Measurements from ENCODE around the gene CNTRL. TPM values are rescaled to one million over a fixed set of nuclear protein-coding genes. Genes with fewer than 3 reads are reported as not detected.

CNTRL gene
- total RNA-seq, 1 experiment from 2014 or later = 18.9 TPM

DNA sequence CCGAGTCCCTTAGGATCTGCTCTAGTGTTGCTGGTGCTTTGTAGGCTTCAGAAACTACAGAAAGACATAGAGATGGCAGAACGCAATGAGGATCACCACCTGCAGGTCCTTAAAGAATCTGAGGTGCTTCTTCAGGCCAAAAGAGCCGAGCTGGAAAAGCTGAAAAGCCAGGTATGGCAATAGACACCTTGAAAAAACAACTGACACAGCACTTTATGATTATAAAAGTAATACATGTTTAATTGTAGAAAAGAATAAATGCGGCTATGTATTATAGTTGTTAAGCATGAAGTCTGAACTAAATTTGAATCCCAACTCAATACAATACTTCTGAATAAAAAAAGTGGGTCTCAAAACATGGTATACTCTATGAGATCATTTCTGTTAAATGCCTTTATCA is 83.2 kb downstream of the CNTRL start:
- Mint-ChIP-seq H3K27ac (ENCODE audit: low read depth, unreplicated experiment) (no peak overlapping the region), H3K4me1 (ENCODE audit: insufficient read depth, unreplicated experiment) (peaks cover 20% of the 10 kb centered on the region), H3K9me3 (ENCODE audit: unreplicated experiment) (no peaks in the 10 kb centered on the region), H3K36me3 (ENCODE audit: insufficient read depth, unreplicated experiment) (peaks cover 26% of the 10 kb centered on the region), H3K4me3 (ENCODE audit: unreplicated experiment) (no peak overlapping the region), H3K27me3 (ENCODE audit: insufficient read depth, unreplicated experiment) (no peaks in the 10 kb centered on the region)
- no TSS peak for BruUV-seq (replicated peaks)
- DNase-seq (ENCODE audit: unreplicated experiment) = no peak
- TF ChIP-seq, protein P1, sequence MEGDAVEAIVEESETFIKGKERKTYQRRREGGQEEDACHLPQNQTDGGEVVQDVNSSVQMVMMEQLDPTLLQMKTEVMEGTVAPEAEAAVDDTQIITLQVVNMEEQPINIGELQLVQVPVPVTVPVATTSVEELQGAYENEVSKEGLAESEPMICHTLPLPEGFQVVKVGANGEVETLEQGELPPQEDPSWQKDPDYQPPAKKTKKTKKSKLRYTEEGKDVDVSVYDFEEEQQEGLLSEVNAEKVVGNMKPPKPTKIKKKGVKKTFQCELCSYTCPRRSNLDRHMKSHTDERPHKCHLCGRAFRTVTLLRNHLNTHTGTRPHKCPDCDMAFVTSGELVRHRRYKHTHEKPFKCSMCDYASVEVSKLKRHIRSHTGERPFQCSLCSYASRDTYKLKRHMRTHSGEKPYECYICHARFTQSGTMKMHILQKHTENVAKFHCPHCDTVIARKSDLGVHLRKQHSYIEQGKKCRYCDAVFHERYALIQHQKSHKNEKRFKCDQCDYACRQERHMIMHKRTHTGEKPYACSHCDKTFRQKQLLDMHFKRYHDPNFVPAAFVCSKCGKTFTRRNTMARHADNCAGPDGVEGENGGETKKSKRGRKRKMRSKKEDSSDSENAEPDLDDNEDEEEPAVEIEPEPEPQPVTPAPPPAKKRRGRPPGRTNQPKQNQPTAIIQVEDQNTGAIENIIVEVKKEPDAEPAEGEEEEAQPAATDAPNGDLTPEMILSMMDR (IDR thresholded peaks at IDR 0.05; ENCODE audit: unreplicated experiment) = no peak
- intact Hi-C loops (cut with micrococcal nuclease) = loop anchor here (5.0 kb wide), 1 partner anchor 36 kb away; no protein-coding TSS in a partner anchor
- POLR2A ChIA-PET = interaction anchor here (0.6 to 2.3 kb wide), 4 partner anchors 11 to 216 kb away, joined by 3 to 8 read pairs (median 6); no protein-coding TSS in a partner anchor
- CTCF ChIA-PET = interaction anchor here (0.6 to 1.3 kb wide), 4 partner anchors 11 to 199 kb away, joined by 3 to 4 read pairs (median 3); no protein-coding TSS in a partner anchor

DNA sequence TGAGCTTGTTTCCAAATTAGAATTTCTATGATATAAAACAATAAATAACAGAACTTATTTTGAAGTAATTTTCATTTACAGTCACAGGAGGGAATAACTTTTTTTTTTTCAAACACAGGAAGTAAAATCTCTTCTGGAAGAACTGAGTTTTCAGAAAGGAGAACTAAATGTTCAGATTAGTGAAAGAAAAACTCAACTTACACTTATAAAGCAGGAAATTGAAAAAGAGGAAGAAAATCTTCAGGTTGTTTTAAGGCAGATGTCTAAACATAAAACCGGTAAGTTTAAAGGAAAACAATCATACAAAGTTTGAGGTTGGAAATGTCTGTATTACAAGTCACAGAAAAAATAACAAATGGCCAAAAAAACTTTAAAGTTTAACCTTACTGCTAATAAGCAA is 85.3 kb downstream of the CNTRL start:
- TF ChIP-seq, protein P1 (IDR thresholded peaks at IDR 0.05; ENCODE audit: unreplicated experiment) = no peak
- intact Hi-C loops (cut with micrococcal nuclease) = no loop called here
- POLR2A ChIA-PET = interaction anchor here (0.6 to 2.3 kb wide), 4 partner anchors 8 to 86 kb away, joined by 3 to 7 read pairs (median 4); no protein-coding TSS in a partner anchor
- no peak overlapping the region for H3K4me3 Mint-ChIP-seq (ENCODE audit: unreplicated experiment)
- H3K4me1 Mint-ChIP-seq (ENCODE audit: insufficient read depth, unreplicated experiment) = peaks cover 7% of the 10 kb centered on the region
- H3K27me3 Mint-ChIP-seq (ENCODE audit: insufficient read depth, unreplicated experiment) = no peaks in the 10 kb centered on the region
- CTCF ChIA-PET = interaction anchor here (0.8 kb wide), 1 partner anchor 40 kb away, joined by 4 read pairs; no protein-coding TSS in a partner anchor
- H3K36me3 Mint-ChIP-seq (ENCODE audit: insufficient read depth, unreplicated experiment) = peaks cover 26% of the 10 kb centered on the region
- BruUV-seq (replicated peaks) = no TSS peak
- no peak for DNase-seq (ENCODE audit: unreplicated experiment)
- H3K27ac Mint-ChIP-seq (ENCODE audit: low read depth, unreplicated experiment) = no peak overlapping the region
- no peaks in the 10 kb centered on the region for H3K9me3 Mint-ChIP-seq (ENCODE audit: unreplicated experiment)

DNA sequence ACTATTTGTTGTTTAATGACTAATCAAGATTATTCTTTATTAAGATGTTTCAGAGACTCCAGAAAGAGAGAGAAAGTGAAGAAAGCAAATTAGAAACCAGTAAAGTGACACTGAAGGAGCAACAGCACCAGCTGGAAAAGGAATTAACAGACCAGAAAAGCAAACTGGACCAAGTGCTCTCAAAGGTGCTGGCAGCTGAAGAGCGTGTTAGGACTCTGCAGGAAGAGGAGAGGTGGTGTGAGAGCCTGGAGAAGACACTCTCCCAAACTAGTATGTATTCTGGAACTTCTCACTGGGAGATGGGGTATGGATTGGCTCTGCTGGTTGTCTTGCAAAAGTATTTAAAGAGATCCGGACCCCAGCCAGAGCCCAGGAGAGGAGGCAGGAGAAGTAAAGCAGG is 93.3 kb downstream of the CNTRL start:
- H3K4me3 Mint-ChIP-seq (ENCODE audit: unreplicated experiment) = no peak overlapping the region
- no peak for DNase-seq (ENCODE audit: unreplicated experiment)
- no peaks in the 10 kb centered on the region for H3K9me3 Mint-ChIP-seq (ENCODE audit: unreplicated experiment)
- no peaks in the 10 kb centered on the region for H3K27me3 Mint-ChIP-seq (ENCODE audit: insufficient read depth, unreplicated experiment)
- no peaks in the 10 kb centered on the region for H3K4me1 Mint-ChIP-seq (ENCODE audit: insufficient read depth, unreplicated experiment)
- intact Hi-C loops (cut with micrococcal nuclease) = no loop called here
- POLR2A ChIA-PET = interaction anchor here (1.1 to 3.1 kb wide), 2 partner anchors 9 to 12 kb away, joined by 3 to 7 read pairs; no protein-coding TSS in a partner anchor
- TF ChIP-seq, protein P1 (IDR thresholded peaks at IDR 0.05; ENCODE audit: unreplicated experiment) = no peak
- no peak overlapping the region for H3K27ac Mint-ChIP-seq (ENCODE audit: low read depth, unreplicated experiment)
- BruUV-seq (replicated peaks) = no TSS peak
- CTCF ChIA-PET = interaction anchor here (0.6 to 1.4 kb wide), 3 partner anchors 22 to 1993 kb away, joined by 3 to 6 read pairs (median 3); no protein-coding TSS in a partner anchor
- H3K36me3 Mint-ChIP-seq (ENCODE audit: insufficient read depth, unreplicated experiment) = peaks cover 52% of the 10 kb centered on the region

DNA sequence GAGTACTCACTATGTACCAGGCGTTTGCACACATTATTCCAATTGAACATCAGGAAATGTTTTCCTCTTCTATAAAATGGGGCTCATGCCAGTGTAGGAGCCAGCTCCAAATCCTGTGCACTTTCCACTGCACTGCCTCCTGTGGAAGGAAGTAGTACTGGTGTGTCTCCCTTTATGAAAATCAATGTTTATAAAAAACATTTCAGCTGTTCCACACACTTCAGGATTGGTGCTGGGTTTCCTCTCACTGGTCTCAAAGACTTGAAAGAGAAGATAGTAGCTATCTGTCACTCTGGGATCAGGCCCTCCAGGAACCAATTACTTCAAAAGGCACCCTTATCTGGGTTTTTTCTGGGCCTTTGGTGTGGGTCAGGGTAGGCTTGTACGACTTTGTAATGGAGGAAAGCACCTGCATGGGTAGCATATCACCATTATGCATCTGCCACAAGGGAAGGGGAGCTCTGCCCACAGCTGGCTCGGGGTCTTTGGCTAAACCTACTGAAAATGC is 94.4 kb downstream of the CNTRL start:
- peaks cover 63% of the 10 kb centered on the region for H3K36me3 Mint-ChIP-seq (ENCODE audit: insufficient read depth, unreplicated experiment)
- BruUV-seq (replicated peaks) = no TSS peak
- TF ChIP-seq, protein P1 (IDR thresholded peaks at IDR 0.05; ENCODE audit: unreplicated experiment) = peak; percentile 22
- H3K4me3 Mint-ChIP-seq (ENCODE audit: unreplicated experiment) = no peak overlapping the region
- CTCF ChIA-PET = interaction anchor here (0.6 to 1.6 kb wide), 14 partner anchors 8 to 189 kb away, joined by 3 to 6 read pairs (median 4); no protein-coding TSS in a partner anchor
- POLR2A ChIA-PET = interaction anchor here (0.7 to 3.1 kb wide), 4 partner anchors 10 to 48 kb away, joined by 3 to 7 read pairs (median 4); no protein-coding TSS in a partner anchor
- no peaks in the 10 kb centered on the region for H3K9me3 Mint-ChIP-seq (ENCODE audit: unreplicated experiment)
- DNase-seq (ENCODE audit: unreplicated experiment) = peak; percentile 33
- H3K27ac Mint-ChIP-seq (ENCODE audit: low read depth, unreplicated experiment) = no peak overlapping the region
- no peaks in the 10 kb centered on the region for H3K4me1 Mint-ChIP-seq (ENCODE audit: insufficient read depth, unreplicated experiment)
- intact Hi-C loops (cut with micrococcal nuclease) = no loop called here
- H3K27me3 Mint-ChIP-seq (ENCODE audit: insufficient read depth, unreplicated experiment) = no peaks in the 10 kb centered on the region
